ENCODE results near the gene SLC1A1.

Gene SLC1A1

GRCh38 chr9:4464911-4465513, 25.3 kb upstream of the SLC1A1 start:
- TF ChIP-seq ZBTB7A (IDR thresholded peaks at IDR 0.05; ENCODE audit: low read depth) (no peak), TAF1 (IDR thresholded peaks at IDR 0.05; ENCODE audit: low read depth) (no peak), USF1 (IDR thresholded peaks at IDR 0.05) (no peak), NFIC (IDR thresholded peaks at IDR 0.05) (no peak), EGR1 (IDR thresholded peaks at IDR 0.05) (no peak), EP300 (IDR thresholded peaks at IDR 0.05; ENCODE audit: borderline replicate concordance) (no peak), TEAD4 (IDR thresholded peaks at IDR 0.05) (no peak), RAD21 (IDR thresholded peaks at IDR 0.05; ENCODE audit: low read depth) (no peak), CEBPB (IDR thresholded peaks at IDR 0.05) (no peak)

- TF ChIP-seq YY1 (IDR thresholded peaks at IDR 0.05; ENCODE audit: low read depth), result no peak
These were observed 24.4 kb upstream of the SLC1A1 start for GRCh38 chr9:4465910-4466309.

GRCh38 chr9:4475301-4475700, 15.0 kb upstream of the SLC1A1 start:
- TF ChIP-seq FOXM1 (IDR thresholded peaks at IDR 0.05; ENCODE audit: borderline replicate concordance, low read depth), result no peak
- no peak for TF ChIP-seq CREB1 (IDR thresholded peaks at IDR 0.05; ENCODE audit: low read depth)
- TF ChIP-seq RAD21 (IDR thresholded peaks at IDR 0.05; ENCODE audit: low read depth), result no peak
- no peak for TF ChIP-seq ZBTB7A (IDR thresholded peaks at IDR 0.05; ENCODE audit: low read depth)
- TF ChIP-seq TEAD4 (IDR thresholded peaks at IDR 0.05), result no peak
- no peak for TF ChIP-seq YY1 (IDR thresholded peaks at IDR 0.05; ENCODE audit: low read depth)
- no peak for TF ChIP-seq REST (IDR thresholded peaks at IDR 0.05; ENCODE audit: low read depth)
- no peak for TF ChIP-seq TAF1 (IDR thresholded peaks at IDR 0.05; ENCODE audit: low read depth)
- no peak for TF ChIP-seq NFIC (IDR thresholded peaks at IDR 0.05)
- TF ChIP-seq CEBPB (IDR thresholded peaks at IDR 0.05), result no peak
- no peak for TF ChIP-seq TCF12 (IDR thresholded peaks at IDR 0.05; ENCODE audit: low read depth)
- no peak for TF ChIP-seq EP300 (IDR thresholded peaks at IDR 0.05; ENCODE audit: borderline replicate concordance)

GRCh38 chr9:4486176-4486575, 4.1 kb upstream of the SLC1A1 start:
- no peak for TF ChIP-seq RAD21 (IDR thresholded peaks at IDR 0.05; ENCODE audit: low read depth)
- TF ChIP-seq TCF12 (IDR thresholded peaks at IDR 0.05; ENCODE audit: low read depth), result no peak
- no peak for TF ChIP-seq USF1 (IDR thresholded peaks at IDR 0.05)
- TF ChIP-seq EGR1 (IDR thresholded peaks at IDR 0.05), result no peak
- no peak for TF ChIP-seq CREB1 (IDR thresholded peaks at IDR 0.05; ENCODE audit: low read depth)
- no peak for TF ChIP-seq FOXM1 (IDR thresholded peaks at IDR 0.05; ENCODE audit: borderline replicate concordance, low read depth)
- no peak for TF ChIP-seq REST (IDR thresholded peaks at IDR 0.05; ENCODE audit: low read depth)
- no peak for TF ChIP-seq NFIC (IDR thresholded peaks at IDR 0.05)
- no peak for TF ChIP-seq TEAD4 (IDR thresholded peaks at IDR 0.05)
- TF ChIP-seq CEBPB (IDR thresholded peaks at IDR 0.05), result no peak
- no peak for TF ChIP-seq EP300 (IDR thresholded peaks at IDR 0.05; ENCODE audit: borderline replicate concordance)
- TF ChIP-seq YY1 (IDR thresholded peaks at IDR 0.05; ENCODE audit: low read depth), result no peak
- no peak for TF ChIP-seq TAF1 (IDR thresholded peaks at IDR 0.05; ENCODE audit: low read depth)
- no peak for TF ChIP-seq ZBTB7A (IDR thresholded peaks at IDR 0.05; ENCODE audit: low read depth)
- no peak for TF ChIP-seq MAX (IDR thresholded peaks at IDR 0.05)

- TF ChIP-seq YY1 (IDR thresholded peaks at IDR 0.05; ENCODE audit: low read depth) (no peak), TEAD4 (IDR thresholded peaks at IDR 0.05) (no peak), RAD21 (IDR thresholded peaks at IDR 0.05; ENCODE audit: low read depth) (no peak), USF1 (IDR thresholded peaks at IDR 0.05) (no peak), EP300 (IDR thresholded peaks at IDR 0.05; ENCODE audit: borderline replicate concordance) (no peak), CEBPB (IDR thresholded peaks at IDR 0.05) (no peak), TCF12 (IDR thresholded peaks at IDR 0.05; ENCODE audit: low read depth) (no peak), FOXM1 (IDR thresholded peaks at IDR 0.05; ENCODE audit: borderline replicate concordance, low read depth) (no peak), EGR1 (IDR thresholded peaks at IDR 0.05) (no peak), REST (IDR thresholded peaks at IDR 0.05; ENCODE audit: low read depth) (no peak)
These were observed 728 bp upstream of the SLC1A1 start for GRCh38 chr9:4489562-4489918.

All from Ishikawa (cell line).